H1 (cell line): Measurements from ENCODE around the gene SLIT3. TPM values are rescaled to one million over a fixed set of nuclear protein-coding genes. Genes with fewer than 3 reads are reported as not detected.

Source experiments
- EGR1 ChIP-seq: IDR thresholded peaks from 2 replicates; pipeline ENCODE4 v1.6.1; 2011; ENCODE audit warnings: low read depth, low read length, borderline replicate concordance
- GABPA ChIP-seq: IDR thresholded peaks from 2 replicates; pipeline ENCODE4 v1.6.1; 2011; ENCODE audit warnings: mild to moderate bottlenecking, low read length, moderate library complexity, borderline replicate concordance; ENCODE audit not compliant: insufficient read depth
- PHF8 ChIP-seq: fragments of 200-600 bp; sonication (generic); conservative IDR thresholded peaks from 2 replicates; pipeline ENCODE4 v1.7.1; 2012; ENCODE audit warnings: low read depth, mild to moderate bottlenecking, inconsistent platforms, low read length, moderate library complexity
- TCF12 ChIP-seq: IDR thresholded peaks from 2 replicates; pipeline ENCODE4 v1.6.1; 2011; ENCODE audit warnings: low read depth, mild to moderate bottlenecking, low read length
- polyA plus RNA-seq, 7 experiments: library from polyadenylated mRNA; depleted of rRNA in 3 of 7; stranded (reverse) in 5 of 7; unstranded in 2 of 7; fragments of >200 nt in 5 of 7; fragments of 200-250 nt in 2 of 7; gene quantifications; 1 replicate in 5 of 7; 2 replicates in 1 of 7; 4 replicates in 1 of 7; pipeline versions ENCODE4 v1.2.1 to v1.2.3, GENCODE V29; 2011 to 2013; ENCODE audit warnings: missing spikeins in 2 of 7, mixed read lengths in 2 of 7
- total RNA-seq: library from RNA; stranded (reverse); fragmentation: NEBNext Ultra II Directional; extraction: Animal tissue kit (Norgen Biotek cat#: 25700); gene quantifications from 2 replicates; pipeline ENCODE4 v1.2.1, GENCODE V29; 2021

SLIT3 gene
- total and polyA plus RNA-seq, 2 of the 8 experiments (the other 6 are each of a cell fraction or from before 2014, with no cell fraction given) = 1.1 to 1.2 TPM

DNA sequence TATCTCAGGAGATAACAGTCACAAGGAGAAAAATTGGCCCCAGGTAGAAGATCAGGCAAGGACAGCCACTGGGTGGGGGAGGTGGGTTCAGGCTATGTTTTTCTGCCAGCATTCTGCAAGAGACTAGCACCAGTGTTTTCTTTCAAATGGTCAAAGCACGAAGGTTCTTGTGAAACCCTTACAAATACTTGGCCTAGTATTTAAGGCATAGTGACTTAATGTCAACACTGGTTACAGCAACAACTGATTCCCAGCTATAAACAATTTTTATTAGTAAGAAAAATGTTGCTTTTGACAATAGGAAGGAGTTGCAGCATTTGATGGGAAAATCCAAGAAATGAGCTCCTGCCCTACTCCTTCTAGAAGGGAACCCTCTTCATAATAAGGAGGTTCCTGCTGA lies 349.6 kb downstream of the SLIT3 start (continued):
- no peak for TF ChIP-seq PHF8
- TF ChIP-seq TCF12 = no peak
- TF ChIP-seq GABPA = no peak
- TF ChIP-seq EGR1 = no peak
